Brain pericyte (primary cell): ENCODE measurements around the gene POLR1C.
"Not testable (repeated sequence)": the region's sequence is repeated elsewhere in the genome, so short reads cannot be mapped to it uniquely, and the experiment has no call there.

ENCODE experiments used
- DNase-seq: peaks from one replicate; pipeline ENCODE4 v3.0.0-alpha.2; 2012; ENCODE audit warnings: low read depth, low spot score

Gene POLR1C

DNA sequence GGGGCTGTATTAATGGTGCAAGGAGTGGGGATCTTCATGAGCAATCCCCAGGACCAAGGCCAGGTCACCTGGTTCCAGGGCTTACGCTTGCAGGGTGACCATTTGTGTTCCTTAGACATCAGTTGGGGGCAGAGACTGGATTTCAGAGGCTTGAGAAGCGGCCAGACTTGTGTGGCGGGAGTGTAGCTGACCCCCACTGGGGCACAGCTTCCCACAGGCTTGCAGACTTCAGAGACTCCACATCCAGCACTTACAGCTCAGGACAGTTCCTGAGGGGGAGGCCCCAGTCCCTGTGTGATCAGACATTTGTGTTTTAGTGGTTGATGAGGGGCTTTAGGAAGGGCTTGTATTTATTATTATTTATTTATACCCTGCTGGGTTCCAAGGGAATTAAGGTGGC is 24.2 kb upstream of the POLR1C start:
- no peak for DNase-seq

- DNase-seq, result no peak
These were observed 23.7 kb upstream of the POLR1C start for GRCh38 chr6:43493230-43493629.

- no peak for DNase-seq
These were observed 23.1 kb upstream of the POLR1C start for GRCh38 chr6:43493833-43494232.

DNA sequence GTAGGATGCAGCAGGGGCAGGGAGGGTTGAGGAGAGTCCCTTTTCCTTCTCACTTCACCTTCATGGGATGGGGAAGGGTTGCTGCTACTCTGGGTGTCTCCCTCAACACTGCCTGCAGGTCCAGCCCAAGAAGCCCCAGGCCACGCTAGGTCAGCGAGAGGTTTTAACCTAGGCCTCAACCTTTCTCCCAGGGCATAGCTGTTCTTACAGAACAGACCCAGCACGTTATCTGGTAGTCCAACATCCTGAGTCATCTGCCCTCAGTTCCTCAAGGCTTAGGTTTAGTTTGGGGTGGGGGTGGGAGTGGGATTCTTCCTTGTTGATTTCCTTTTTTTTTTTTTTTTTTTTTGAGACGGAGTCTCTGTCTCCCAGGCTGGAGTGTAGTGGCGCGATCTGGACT is 22.6 kb upstream of the POLR1C start:
- no peak for DNase-seq

GRCh38 chr6:43494766-43495165 is 22.1 kb upstream of the POLR1C start:
- DNase-seq, result no peak

DNA sequence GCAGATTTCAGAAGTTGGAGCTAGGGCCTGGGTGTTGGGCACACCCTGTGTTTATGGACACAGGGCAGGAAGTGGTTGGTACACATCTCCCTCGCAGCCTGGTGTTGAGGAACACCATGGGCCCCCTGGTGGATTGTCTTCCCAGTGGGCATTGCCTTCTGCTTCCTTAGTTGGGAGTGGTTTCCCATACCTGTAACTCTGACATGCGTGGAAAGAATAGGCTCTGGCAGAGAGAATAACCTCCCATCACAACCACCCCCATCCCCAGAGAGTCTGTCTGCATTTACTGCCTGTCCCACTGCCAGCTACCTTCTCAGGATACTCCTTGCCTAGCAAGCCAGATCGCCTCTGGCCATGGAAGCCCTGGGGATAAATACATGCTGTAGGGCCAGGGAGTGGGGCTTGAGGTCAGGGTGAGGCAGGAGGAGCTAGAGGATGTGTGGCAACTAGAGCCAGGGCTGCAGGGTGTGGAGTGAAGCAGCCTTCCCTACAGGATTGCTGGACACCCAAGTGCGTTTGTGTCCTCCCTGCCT is 21.4 kb upstream of the POLR1C start:
- DNase-seq, result no peak

DNA sequence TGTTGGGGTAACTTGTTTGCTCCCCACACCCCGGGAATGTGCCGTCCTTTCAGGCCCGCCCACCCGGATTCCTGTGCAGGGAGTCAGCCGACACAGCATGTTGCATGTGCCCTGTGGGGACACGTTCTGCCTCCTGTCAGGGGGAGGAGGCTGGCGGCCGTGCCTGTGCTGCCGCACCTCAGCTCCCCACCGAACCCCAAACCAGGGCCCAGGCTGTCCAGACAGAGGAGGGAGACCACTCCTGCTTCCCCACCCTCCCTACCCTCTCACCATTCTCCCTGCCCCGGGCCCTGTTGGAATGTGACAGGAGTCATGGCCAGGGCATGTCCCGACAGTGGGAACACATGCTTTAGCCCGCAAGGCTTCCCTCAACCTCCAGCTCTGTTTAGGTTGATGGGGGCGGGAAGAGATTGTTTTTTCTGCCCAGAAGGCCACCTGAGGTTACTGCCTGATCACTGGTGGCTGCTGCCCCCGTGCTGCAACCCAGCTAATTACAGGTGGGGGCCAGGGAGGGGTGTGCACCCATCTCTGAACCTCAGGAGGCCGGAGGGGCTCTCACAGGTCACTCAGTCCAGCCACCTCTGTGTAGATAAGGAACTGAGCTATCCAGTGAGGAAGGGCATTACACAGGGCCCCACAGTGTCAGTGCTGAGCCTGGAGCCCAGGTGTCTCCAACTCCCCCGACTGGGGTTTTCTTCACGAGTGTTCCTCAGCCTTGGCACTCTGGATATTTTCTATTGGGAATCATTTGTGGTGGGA is 20.3 kb upstream of the POLR1C start:
- DNase-seq, result no peak

- DNase-seq, result no peak
These were observed 19.8 kb upstream of the POLR1C start for GRCh38 chr6:43497129-43497396.

- no peak for DNase-seq
These were observed 19.2 kb upstream of the POLR1C start for GRCh38 chr6:43497689-43498088.

GRCh38 chr6:43498291-43498690 is 18.6 kb upstream of the POLR1C start:
- not testable (repeated sequence) for DNase-seq

- no peak for DNase-seq
These were observed 17.7 kb upstream of the POLR1C start for GRCh38 chr6:43499028-43499815.

GRCh38 chr6:43500921-43501320 is 16.0 kb upstream of the POLR1C start:
- DNase-seq, result no peak

- no peak for DNase-seq
These were observed 14.2 kb upstream of the POLR1C start for GRCh38 chr6:43502666-43503065.

DNA sequence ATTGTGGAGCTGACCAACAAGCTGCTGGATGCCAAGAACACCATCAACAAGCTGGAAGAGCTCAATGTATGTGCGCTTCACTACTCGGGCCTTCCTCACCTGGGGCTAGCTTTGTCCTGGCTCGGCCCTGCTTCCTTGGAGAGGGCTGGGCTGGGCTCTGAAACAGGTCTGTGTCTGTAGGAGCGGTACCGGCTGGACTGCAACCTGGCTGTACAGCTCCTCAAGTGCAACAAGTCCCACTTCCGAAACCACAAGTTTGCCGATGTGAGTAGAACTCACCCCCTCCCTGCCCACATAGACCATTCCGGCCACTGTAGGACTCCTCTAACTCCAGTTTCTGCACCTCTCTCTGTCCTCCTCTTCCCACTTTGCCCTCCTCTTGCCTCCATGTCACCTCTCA is 13.4 kb upstream of the POLR1C start:
- DNase-seq, result no peak

DNA sequence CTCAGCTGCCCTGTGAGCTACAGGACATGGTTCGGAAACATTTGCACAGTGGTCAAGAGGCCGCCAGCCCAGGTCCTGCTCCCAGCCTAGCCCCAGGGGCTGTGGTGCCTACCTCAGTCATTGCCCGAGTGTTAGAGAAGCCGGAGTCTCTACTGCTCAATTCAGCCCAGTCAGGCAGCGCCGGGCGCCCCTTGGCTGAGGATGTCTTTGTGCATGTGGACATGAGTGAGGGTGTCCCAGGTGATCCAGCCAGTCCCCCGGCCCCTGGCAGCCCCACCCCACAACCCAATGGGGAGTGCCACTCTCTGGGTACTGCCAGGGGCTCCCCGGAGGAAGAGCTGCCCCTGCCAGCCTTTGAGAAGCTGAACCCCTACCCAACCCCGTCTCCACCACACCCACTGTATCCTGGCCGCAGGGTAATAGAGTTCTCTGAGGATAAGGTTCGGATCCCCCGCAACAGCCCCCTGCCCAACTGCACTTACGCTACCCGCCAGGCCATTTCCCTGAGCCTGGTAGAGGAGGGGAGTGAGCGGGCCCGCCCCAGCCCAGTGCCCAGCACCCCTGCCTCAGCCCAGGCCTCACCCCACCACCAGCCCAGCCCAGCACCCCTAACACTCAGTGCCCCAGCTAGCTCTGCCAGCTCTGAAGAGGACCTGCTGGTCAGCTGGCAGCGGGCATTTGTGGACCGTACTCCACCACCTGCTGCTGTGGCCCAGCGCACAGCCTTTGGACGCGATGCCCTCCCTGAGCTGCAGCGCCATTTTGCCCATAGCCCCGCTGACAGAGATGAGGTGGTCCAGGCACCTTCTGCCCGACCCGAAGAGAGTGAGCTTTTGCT is 11.9 kb upstream of the POLR1C start:
- no peak for DNase-seq

GRCh38 chr6:43505718-43506117 is 11.2 kb upstream of the POLR1C start:
- no peak for DNase-seq

GRCh38 chr6:43506171-43506570 is 10.7 kb upstream of the POLR1C start:
- DNase-seq, result no peak

- peak; percentile 57 for DNase-seq
These were observed 10.0 kb upstream of the POLR1C start for GRCh38 chr6:43506667-43507471.

- no peak for DNase-seq
These were observed 8.3 kb upstream of the POLR1C start for GRCh38 chr6:43508481-43509141.

GRCh38 chr6:43509142-43509983 is 7.5 kb upstream of the POLR1C start:
- DNase-seq, result no peak
